Activated CD4-positive, CD25-positive, alpha-beta regulatory T cell (primary cell): ENCODE measurements around the gene CNGA4.
"Not testable (repeated sequence)": the region's sequence is repeated elsewhere in the genome, so short reads cannot be mapped to it uniquely, and the experiment has no call there.

ENCODE experiments used
- DNase-seq, 4 experiments: peaks; one replicate each; lab custom pipeline; 2025; lab: John Stamatoyannopoulos, UW

CNGA4 gene

GRCh38 chr11:6268820-6269219, 29.9 kb downstream of the CNGA4 start:
- DNase-seq, result no peak

DNA sequence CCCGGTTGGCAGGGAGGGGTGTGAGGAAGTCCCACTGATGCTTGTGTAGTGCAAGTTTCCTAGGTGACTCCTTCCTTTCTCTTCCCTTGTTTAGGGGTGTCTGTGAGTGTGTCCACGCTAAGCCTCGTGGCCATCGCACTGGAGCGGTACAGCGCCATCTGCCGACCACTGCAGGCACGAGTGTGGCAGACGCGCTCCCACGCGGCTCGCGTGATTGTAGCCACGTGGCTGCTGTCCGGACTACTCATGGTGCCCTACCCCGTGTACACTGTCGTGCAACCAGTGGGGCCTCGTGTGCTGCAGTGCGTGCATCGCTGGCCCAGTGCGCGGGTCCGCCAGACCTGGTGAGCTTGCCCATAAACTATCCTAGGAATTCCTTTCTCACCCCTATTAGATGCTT, 31.1 kb downstream of the CNGA4 start:
- DNase-seq, result no peak

DNA sequence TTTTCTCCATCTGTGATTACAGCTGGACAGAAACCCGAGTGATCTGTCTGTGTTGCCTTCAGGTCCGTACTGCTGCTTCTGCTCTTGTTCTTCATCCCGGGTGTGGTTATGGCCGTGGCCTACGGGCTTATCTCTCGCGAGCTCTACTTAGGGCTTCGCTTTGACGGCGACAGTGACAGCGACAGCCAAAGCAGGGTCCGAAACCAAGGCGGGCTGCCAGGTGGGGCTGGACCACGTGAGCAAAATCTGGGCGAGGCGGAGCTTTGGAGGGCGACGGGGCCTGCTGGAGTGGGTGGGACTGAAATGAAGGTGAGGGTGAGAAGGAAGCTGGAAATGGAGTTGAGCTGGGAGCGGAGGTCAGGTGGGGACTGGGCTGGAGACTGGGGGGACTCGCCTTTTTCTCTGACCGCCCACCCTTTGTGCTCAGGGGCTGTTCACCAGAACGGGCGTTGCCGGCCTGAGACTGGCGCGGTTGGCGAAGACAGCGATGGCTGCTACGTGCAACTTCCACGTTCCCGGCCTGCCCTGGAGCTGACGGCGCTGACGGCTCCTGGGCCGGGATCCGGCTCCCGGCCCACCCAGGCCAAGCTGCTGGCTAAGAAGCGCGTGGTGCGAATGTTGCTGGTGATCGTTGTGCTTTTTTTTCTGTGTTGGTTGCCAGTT, 31.8 kb downstream of the CNGA4 start:
- no peak for DNase-seq

GRCh38 chr11:6271598-6271997, 32.7 kb downstream of the CNGA4 start:
- DNase-seq, result no peak

DNA sequence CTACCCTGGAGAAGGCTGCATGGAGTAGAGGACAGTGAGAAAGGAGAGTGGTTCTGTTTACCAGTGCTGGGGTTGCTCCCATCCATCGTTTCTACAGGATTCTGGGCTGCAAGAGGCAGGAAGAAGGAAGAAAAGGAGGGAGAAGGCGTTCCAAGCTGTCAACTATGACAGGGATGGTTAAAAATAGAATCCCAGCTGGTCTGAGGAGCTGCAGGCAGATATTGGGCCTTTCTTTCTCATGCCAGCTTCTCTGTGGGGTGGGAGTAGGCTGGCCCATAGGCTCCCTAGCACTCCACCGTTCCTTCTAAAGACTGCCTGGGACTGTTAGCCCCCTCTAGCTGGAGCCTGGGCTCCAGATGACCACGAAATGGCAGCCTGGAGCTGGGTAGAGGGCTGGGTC, 34.3 kb downstream of the CNGA4 start:
- no peak for DNase-seq

GRCh38 chr11:6280809-6281208, 41.9 kb downstream of the CNGA4 start:
- not testable (repeated sequence) for DNase-seq

- no peak for DNase-seq
Measured at GRCh38 chr11:6283453-6284023, 44.6 kb downstream of the CNGA4 start.

- no peak for DNase-seq
Measured at GRCh38 chr11:6284250-6284649, 45.4 kb downstream of the CNGA4 start.

DNA sequence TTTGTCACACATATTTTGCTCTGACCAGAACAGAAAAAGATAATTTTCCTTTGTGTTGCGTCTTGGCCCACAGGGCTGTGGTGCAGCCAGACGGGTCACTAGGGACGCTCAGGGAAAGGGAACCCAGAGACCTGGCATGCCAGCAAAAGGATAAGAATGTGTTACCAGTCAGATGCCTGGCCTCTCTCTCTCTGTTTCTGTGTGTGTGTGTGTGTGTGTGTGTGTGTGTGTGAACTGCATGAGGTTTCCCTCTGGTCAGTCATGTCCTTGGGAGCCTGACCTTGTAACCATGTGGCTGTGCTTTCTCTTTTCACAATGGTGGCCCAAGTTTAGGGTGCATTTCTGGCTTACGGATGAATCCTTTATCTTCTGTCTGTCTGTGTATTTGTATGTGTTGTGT, 46.1 kb downstream of the CNGA4 start:
- DNase-seq, result no peak
